Measurements from ENCODE around the gene SLC22A1.

- TF ChIP-seq JUNB (IDR thresholded peaks at IDR 0.05) (no peak), CTCF (IDR thresholded peaks at IDR 0.05) (no peak), CHD2 (IDR thresholded peaks at IDR 0.05; ENCODE audit: low read length, partially characterized antibody) (no peak), PBX3 (IDR thresholded peaks at IDR 0.05) (no peak), POLR2AphosphoS2 (conservative IDR thresholded peaks at IDR 0.05; ENCODE audit: low read length) (no peak), MAZ (IDR thresholded peaks at IDR 0.05; ENCODE audit: borderline replicate concordance, low read depth, low read length) (no peak), RFX5 (IDR thresholded peaks at IDR 0.05) (no peak), RNF2 (IDR thresholded peaks at IDR 0.05; ENCODE audit: borderline replicate concordance, low read depth) (no peak), ELK1 (IDR thresholded peaks at IDR 0.05; ENCODE audit: low read depth, low read length) (no peak)
Observed at GRCh38 chr6:160201061-160201460, 79.4 kb downstream of the SLC22A1 start.

Measured in A549 (cell line).